Measurements from ENCODE around the gene BST1.
"Not testable (repeated sequence)": the region's sequence is repeated elsewhere in the genome, so short reads cannot be mapped to it uniquely, and the experiment has no call there.

Gene BST1

GRCh38 chr4:15714141-15714540, 11.3 kb downstream of the BST1 start:
- no peak for DNase-seq

DNA sequence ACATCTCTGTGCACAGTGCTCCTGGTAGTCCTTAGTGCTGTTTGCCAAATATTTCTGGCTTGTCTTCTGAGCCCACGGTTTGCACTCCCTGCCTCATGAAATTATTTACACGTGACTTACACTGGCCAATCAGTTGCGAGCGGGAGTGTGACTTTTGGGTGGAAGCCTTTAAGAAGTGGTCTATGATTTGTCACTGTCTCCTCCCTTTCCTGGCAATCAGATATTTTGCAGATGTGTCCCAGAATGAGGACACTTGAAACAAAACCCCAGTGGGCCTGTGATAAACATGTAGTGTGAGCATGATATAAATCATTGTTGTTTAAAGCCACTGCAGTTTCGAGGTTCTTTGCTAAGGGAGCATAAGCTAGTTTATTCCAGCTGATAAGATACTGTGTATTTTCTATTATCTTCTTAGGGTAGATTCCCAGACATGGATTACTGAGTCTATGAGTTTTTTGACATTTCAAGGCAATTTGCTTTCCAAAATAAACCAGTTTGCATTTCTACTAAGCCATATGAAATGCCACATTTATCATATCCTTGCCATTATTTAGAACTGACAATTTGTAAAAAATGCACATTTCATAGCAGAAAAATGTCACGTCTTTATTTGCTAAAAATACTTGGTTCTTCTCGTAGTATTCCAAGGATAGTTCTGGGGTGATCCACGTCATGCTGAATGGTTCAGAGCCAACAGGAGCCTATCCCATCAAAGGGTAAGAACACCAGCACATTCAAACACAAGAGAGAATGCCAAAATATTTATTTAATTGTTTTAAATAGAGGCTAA, 12.0 kb downstream of the BST1 start:
- DNase-seq, result no peak

DNA sequence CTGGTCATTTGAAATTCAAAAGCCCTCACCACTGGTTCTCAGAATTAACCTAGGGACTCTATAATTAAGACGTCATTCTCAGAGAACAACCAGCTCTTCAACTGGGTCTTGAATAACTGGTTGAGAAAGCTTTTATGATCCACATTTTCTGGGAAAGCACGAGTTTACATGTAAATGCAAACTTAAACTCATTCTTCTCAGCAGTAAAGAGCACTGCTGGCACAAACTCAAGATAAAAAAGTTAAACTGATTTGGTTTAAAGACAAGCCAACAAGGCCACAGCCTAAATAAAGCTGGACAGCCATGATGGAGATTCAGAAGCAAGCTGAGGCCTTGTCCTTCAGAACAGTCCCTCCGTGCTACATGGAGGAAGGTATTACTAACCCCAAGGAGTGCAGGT, 13.2 kb downstream of the BST1 start:
- no peak for DNase-seq

- no peak for DNase-seq
Measured at GRCh38 chr4:15717086-15717485, 14.2 kb downstream of the BST1 start.

DNA sequence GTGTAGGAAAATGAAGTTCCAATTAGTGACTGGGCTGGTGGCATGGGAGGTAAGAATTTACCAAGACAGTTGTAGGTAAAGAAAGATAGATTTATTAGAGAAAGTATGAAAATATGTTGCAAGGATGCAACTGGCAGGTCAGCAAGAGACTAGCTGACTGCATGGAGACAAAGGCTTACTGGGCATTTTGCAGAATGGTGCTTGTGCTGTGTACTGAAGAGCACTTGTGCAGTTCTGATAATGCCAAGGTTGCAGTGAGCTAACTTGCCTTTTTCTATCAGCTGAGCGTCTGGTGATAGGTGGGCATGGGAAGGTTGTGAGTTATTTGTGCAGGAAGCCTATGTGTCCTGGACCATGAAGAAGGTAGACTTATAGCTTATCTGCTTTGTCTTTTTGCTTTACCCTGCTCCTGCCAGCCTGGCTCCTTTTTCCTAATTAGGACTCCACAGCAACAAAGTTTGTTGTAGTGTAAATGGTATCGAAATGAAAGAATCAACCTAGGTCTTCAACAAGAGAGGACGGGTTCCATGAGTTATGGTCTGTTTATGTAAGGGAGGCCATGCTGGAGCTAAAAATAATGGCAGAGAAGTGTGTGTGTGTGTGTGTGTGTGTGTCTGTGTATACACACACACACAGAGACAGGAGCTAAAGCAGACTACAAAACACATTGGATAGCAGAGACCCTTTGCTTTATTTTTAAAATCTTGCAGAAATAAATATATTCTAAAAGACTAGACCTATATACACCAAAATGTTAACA, 15.0 kb downstream of the BST1 start:
- DNase-seq, result no peak

DNA sequence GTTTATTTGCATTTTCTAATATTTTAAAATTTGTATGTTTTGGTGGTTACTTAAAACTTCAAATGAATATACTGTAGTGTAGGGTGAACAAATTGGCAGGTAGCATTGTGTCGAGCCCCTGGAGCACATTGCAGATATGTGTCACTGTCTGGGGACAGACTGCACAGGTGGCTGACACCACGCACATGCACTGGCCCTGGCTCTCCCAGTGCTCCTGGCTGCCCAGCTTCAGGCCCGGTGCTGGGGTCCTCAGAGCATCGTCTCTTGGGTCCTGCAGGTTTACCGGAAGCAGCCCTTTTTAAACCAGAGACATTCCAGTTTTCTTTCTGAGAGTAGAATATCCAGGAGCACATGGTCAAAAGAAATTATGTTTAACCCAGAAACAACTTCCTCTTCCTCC, 15.6 kb downstream of the BST1 start:
- DNase-seq, result no peak

DNA sequence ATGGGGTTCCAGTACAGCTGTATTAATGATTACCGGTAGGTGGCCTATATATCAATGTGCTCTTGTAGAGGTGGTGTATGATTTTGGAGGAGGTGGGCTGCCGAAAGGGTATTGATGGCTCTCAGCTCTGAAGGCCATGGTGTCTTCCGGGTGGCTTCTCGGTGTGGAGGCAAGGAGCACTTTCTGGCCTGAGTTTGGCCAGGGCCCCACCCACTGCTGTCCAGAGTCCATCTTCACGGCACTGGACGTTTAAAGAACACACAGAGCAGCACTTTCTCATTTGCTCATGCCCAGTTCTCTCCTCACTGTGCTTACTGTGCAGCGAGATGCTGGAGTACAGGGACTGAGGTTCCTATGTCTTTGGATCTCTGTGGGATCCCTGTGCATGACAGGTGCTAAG, 16.1 kb downstream of the BST1 start:
- no peak for DNase-seq

GRCh38 chr4:15719506-15719905, 16.6 kb downstream of the BST1 start:
- no peak for DNase-seq

DNA sequence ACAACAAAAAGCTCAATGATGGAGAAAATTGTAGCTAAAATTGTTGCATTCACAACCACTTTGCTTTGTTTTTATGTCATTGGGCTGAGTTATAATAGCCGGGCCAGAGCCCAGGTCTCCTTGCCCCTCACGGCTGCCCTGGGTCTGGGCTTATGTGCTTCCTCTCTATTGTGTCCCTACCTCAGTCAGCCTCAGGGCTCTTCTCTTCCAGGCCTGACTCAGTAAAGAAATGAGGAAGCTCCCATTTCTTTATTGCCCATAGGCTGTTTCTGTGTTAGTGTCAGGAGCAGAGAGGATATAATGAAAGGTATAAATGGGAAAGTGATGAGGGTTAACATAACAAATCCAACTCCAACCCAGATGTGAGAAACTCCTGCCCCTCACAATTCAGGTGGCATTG, 18.0 kb downstream of the BST1 start:
- DNase-seq, result no peak

DNA sequence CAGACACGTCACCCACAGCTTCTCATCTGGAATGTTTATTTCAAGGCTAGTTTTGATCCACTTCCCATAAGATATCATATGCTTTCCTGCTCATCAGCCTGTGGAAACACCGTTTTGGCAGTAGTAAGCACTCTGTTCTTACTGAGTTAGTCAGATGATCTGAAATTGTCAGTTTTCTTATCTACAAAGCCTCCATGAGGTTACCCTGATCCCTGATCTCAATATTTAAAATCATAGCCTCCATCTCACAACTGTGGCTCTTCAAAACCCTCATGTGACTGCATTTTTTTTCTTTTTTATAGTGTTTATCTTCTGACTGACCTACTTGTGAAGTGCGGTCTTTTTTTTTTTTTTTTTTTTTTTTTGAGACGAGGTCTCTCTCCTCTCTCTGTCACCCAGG, 22.7 kb downstream of the BST1 start:
- no peak for DNase-seq

GRCh38 chr4:15729910-15730533, 27.2 kb downstream of the BST1 start:
- peak; percentile 69 for DNase-seq

- not testable (repeated sequence) for DNase-seq
Measured at GRCh38 chr4:15733061-15733460, 30.2 kb downstream of the BST1 start.

DNA sequence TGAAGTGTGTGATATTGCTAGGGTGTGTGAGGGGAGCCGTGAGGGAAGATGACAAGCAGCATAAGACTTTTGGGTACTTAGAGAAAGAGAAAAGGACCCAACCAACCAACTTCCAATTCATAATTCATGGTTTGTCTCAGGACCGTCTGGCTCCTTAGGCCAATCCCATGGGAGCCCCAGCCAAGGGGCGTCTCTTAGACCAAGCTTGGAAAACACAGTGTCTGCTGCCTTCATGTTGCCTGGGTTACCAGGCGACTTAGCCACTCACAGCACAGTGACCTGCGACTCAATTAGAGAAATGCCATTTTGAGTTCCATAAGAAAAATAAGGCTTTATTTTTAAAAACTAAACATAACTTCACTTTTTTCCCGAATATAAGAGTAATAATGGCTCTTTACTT, 32.7 kb downstream of the BST1 start:
- no peak for DNase-seq

- DNase-seq, result no peak
Measured at GRCh38 chr4:15736514-15737050, 33.7 kb downstream of the BST1 start.

DNA sequence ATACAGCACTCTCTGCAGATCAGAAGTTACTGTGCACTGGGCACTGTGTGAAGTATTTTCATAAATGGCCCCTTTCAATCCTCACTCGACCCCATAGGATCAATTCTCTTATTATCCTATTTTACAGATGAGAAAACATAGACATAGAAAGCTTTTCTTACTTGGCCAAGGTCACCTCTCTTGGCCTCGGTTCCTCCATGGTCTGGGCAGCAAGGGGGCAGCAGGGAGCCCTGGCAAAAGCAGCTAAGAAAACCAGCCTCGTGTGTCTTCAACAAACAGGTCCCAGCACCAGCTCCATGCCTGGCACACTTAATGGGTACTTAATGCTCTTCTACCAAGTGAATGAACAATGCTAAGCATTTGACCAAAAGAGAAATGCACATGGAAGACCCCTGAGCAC, 34.4 kb downstream of the BST1 start:
- DNase-seq, result no peak

DNA sequence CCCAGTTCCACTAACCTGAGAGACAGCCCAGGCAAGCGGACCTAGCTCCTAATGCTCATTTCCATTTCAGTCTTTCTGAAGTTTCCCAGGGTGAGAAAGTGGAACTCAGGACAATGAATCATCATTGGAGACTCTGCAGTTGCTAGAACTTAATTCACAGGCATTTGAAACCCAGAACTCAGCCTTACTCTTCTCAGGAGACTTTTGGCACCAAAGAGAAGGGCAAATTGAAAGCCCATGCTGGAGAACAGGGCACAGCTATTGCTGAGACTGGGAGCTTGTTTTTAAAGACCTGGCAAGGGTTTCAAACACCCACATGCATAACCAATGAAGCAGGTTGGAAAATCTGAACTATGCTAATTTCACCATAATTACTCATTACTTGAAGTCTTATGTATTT, 36.0 kb downstream of the BST1 start:
- DNase-seq, result no peak

DNA sequence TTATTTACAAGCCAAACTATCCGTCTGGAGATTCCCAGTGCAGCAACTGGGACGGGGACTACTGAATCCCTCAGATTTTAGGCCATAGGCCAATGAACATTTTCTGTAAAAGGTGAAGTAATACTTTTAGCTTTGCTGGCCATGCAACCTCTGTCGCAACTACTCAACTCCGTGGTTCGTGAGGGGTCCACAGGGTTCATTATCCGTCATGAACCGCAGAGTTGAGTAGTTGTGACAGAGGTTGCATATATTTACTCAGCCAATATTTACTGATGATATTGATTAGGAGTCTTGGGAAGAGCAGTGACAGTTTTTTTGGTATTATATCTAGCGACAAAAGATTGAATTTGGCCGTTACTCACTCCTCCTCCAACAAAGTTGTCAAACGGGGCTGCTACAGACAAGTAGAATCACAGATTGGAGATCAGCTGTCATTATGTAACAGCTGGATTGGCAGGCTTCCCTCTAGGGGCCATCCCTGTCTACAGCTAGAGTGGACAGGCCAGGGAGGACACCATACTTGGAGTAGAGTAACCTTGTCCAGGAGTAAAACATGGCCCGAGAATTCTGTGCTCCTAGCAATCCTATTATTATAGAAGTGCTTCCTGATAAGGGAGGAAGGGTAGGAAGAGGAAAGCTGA, 38.0 kb downstream of the BST1 start:
- DNase-seq, result no peak

GRCh38 chr4:15742083-15742582, 39.3 kb downstream of the BST1 start:
- DNase-seq, result no peak

DNA sequence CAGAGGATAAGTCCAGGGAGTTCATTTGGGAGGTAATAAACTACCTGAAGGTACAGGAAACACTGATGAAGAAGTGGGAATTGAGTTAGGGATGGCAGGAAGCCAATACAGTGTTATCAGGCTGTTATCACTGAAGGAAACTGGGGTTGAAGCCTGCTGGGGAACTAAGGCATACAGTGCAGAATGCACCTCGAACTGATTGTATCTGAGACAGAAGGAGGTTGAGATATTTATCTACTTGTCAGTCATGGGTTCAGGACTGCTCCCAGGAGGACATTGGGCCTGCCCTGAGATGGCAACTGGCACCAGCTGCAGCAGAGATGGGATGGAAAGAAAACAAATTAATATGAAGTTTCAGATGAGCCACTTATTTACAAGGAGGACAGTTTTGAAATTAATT, 39.8 kb downstream of the BST1 start:
- no peak for DNase-seq

DNA sequence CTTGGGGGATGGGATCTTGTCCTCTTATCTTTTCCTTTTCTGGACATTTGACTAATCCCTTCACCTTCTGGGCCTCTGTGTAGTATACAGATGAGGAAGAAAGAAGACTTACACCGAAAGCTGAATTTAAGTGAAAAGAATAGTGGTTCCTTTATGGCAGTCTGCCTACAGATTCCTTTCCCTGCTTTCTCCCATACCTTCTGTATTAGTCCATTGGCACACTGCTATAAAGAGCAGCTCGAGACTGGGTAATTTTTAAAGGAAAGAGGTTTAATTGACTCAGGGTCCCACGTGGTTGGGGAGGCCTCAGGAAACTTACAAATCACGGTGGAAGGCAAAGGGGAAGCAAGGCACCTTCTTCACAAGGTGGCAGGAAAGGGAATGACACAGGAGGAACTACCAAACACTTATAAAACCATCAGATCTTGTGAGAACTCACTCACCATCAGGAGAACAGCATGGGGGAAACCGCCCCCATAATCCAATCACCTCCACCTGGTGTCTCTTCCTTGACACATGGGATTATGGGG, 41.2 kb downstream of the BST1 start:
- DNase-seq, result peak; percentile 58

GRCh38 chr4:15746110-15746509, 43.2 kb downstream of the BST1 start:
- no peak for DNase-seq

GRCh38 chr4:15749001-15749400, 46.1 kb downstream of the BST1 start:
- DNase-seq, result no peak

DNA sequence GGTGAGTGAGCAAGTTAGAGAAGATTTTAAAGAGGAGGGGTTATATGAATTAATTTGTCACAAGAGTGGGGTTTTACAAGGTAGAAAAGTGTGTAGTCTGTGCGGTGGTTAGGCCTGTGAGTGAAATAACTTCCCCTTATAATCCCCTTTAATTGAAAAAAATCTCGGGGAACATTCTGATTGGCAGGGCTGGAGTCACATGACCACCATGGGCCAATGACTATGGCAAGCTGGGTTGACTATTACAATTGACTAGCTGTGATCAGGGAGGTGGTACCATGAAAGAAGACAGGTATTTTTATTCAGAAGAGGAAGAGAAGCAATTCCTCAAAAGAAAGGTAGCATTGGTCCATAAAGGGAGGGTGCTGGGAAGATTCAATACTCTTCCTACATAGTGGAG, 48.3 kb downstream of the BST1 start:
- no peak for DNase-seq
